ENCODE measurements around the gene VSIG10L.

DNA sequence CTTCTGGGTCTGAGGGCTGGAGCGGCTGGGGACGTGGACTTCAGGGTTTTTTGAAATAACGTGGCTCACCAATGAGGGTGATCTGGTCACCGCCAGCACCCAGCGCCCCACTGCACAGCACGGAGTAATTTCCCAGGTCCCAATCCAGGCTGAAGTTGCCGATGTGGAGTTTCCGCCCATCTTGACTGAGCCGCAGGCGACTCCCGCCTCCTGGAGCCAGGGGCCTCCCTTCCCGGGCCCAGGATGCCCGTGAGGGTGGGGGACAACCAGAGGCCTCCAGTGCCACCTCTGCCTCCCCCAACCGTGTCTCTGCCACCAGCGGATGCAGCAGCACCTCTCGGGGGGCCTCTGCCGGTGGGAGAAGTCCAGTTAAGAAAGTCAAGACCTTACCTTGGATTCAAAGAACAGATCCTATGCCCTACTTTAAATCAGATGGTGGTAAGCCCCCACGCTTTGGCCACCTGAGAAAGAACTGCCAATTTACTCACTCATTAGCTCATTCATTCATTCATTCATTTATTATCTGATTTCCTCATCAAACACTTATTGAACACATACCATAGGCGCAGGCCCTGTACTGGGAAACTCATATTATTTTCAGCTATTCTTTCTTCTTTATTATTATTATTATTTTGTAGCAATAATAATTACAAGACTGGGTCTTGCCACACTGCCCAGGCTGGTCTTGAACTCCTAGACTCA lies 3.9 kb downstream of the VSIG10L start:
- TF ChIP-seq CTCF (conservative IDR thresholded peaks at IDR 0.05; ENCODE audit: low read length) (no peak), EZH2phosphoT487 (IDR thresholded peaks at IDR 0.05; ENCODE audit: borderline replicate concordance, low read depth, low read length) (no peak)
